Breast epithelium (tissue), 4 donors: ENCODE measurements around the gene ACTR1B. TPM values are rescaled to one million over a fixed set of nuclear protein-coding genes. Genes with fewer than 3 reads are reported as not detected.
"Not testable (repeated sequence)": the region's sequence is repeated elsewhere in the genome, so short reads cannot be mapped to it uniquely, and the experiment has no call there.

Source experiments
- DNase-seq, 2 donors: peaks; one replicate each; pipeline ENCODE4 v3.0.0-alpha.2; 2019; ENCODE audit warnings: low spot score in 2 of 2
- H3K27ac ChIP-seq, 2 donors: fragments of 200-600 bp; sonication (generic) in 1 of 2; one replicate each; pipeline ENCODE4 v1.5.1; 2016 to 2019; ENCODE audit warnings: mild to moderate bottlenecking in 1 of 2
- H3K27me3 ChIP-seq, 2 donors: fragments of 200-600 bp; sonication (generic) in 1 of 2; one replicate each; pipeline versions ENCODE4 v1.5.1 to v1.6.0; 2017 to 2019; ENCODE audit warnings: control low read depth in 1 of 2, mild to moderate bottlenecking in 1 of 2
- H3K36me3 ChIP-seq: fragments of 200-600 bp; one replicate; pipeline ENCODE4 v1.5.1; 2019
- H3K4me1 ChIP-seq, 2 donors: fragments of 200-600 bp; sonication (generic); one replicate each; pipeline ENCODE4 v1.5.1; 2016 to 2019; ENCODE audit warnings: control low read depth in 1 of 2
- H3K4me3 ChIP-seq, 3 donors: fragments of 200-600 bp; sonication (generic); 1 replicate in 2 of 3; 2 replicates in 1 of 3; pipeline ENCODE4 v1.5.1; 2016 to 2019; ENCODE audit warnings: mild to moderate bottlenecking in 3 of 3, moderate library complexity in 2 of 3
- H3K9me3 ChIP-seq, 2 donors: fragments of 200-600 bp; sonication (generic) in 1 of 2; one replicate each; pipeline ENCODE4 v1.5.1; 2016 to 2019; ENCODE audit warnings: control low read depth in 1 of 2
- POLR2A ChIP-seq: fragments of 450-650 bp; IDR thresholded peaks from one replicate; pipeline ENCODE4 v1.6.1; 2016; ENCODE audit warnings: antibody characterized with exemption, mild to moderate bottlenecking, moderate library complexity
- POLR2AphosphoS5 ChIP-seq, 3 donors: sonication (generic); formaldehyde crosslinking; IDR thresholded peaks; one replicate each; pipeline ENCODE4 v1.6.1; 2017; ENCODE audit warnings: antibody characterized with exemption in 3 of 3
- intact Hi-C: fragments of 100-400 bp; cut with DNase I; formaldehyde crosslinking; loops from one replicate; pipeline ENCODE4 v1.15.1; 2023; ENCODE audit warnings: low total_unique reads
- total RNA-seq, 3 donors: library from RNA; depleted of rRNA; stranded (reverse); fragments of >200 nt; gene quantifications; one replicate each; pipeline ENCODE4 v1.1.0, GENCODE V29; 2016
- TF ChIP-seq, protein P1 (sequence below), 3 donors: fragments of 450-650 bp; IDR thresholded peaks; one replicate each; pipeline ENCODE4 v1.5.1; 2016 to 2017; ENCODE audit warnings: antibody characterized with exemption in 3 of 3, mild to moderate bottlenecking in 3 of 3, moderate library complexity in 3 of 3

ACTR1B gene
- total RNA-seq, 3 donors from 2014 or later, result 59.6 to 74.6 (median 61.9) TPM

DNA sequence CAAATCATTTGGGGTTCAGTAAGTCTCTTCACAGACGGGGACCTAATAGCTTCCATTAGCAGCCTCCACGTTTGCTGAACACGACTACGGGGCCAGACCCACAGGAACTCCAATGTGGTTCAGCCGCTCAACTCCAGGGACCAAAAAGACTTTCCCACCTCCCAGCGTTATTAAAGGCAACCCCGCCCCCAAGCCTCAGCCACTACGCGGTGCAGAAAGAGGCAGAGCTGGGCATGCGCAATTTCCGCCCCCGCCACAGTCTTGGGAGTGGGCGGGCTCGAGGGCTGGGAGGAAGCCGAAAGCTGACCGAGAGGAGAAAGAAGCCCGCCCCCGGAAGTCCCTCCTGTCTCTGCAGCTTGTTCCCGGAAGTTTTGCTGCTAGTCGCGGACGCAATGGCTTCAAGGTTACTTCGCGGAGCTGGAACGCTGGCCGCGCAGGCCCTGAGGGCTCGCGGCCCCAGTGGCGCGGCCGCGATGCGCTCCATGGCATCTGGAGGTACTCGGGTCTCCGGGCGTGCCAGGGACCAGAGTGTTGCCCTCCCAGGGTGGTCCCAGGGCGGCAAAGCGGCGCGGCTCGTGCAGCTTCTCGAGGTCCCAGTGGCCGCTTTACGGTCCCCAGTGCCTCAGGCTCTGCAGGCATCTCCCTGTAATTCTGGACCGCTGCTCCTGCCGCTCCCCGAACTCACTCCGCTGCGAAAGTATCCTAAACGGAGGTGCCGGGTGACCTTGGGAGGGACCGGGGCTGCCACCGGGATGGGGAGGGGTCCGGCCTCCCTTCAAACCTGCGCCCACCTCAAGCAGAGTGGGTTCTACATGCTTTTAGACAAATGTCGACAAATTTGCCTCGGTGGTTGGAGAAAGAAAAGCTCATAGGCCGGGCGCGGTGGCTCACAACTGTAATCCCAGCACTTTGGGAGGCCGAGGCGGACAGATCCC, 17.9 kb downstream of the ACTR1B start, which contains the start of gene COX5B:
Gene COX5B, plus strand, starts transcription at position 368 of the 935 bp plus-strand sequence. Its CDS starts 25 bp downstream, at position 393.
- TF ChIP-seq POLR2A, result peak; percentile 79
- TF ChIP-seq POLR2AphosphoS5 (IDR thresholded peaks at IDR 0.05), result peak; percentile 56 to 89 (median 89)
- TF ChIP-seq, protein P1, sequence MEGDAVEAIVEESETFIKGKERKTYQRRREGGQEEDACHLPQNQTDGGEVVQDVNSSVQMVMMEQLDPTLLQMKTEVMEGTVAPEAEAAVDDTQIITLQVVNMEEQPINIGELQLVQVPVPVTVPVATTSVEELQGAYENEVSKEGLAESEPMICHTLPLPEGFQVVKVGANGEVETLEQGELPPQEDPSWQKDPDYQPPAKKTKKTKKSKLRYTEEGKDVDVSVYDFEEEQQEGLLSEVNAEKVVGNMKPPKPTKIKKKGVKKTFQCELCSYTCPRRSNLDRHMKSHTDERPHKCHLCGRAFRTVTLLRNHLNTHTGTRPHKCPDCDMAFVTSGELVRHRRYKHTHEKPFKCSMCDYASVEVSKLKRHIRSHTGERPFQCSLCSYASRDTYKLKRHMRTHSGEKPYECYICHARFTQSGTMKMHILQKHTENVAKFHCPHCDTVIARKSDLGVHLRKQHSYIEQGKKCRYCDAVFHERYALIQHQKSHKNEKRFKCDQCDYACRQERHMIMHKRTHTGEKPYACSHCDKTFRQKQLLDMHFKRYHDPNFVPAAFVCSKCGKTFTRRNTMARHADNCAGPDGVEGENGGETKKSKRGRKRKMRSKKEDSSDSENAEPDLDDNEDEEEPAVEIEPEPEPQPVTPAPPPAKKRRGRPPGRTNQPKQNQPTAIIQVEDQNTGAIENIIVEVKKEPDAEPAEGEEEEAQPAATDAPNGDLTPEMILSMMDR (IDR thresholded peaks at IDR 0.05), result peak in 1 of 3 donors; percentile 9
- peak; percentile 99 for DNase-seq
- peak within 1 kb of the TSS; percentile 95 to 99 for H3K27ac ChIP-seq
- peaks cover 0 to 5% of the 10 kb centered on the region in 2 donors for H3K4me1 ChIP-seq
- peak within 1 kb of the TSS; percentile 93 to 99 (median 97) for H3K4me3 ChIP-seq
- no peaks in the 10 kb centered on the region for H3K9me3 ChIP-seq
- H3K36me3 ChIP-seq, result no peaks in the 10 kb centered on the region
- intact Hi-C loops, result loop anchor here (10.0 kb wide), 1 partner anchor 829 kb away; no protein-coding TSS in a partner anchor
- H3K27me3 ChIP-seq, result no peaks in the 10 kb centered on the region

DNA sequence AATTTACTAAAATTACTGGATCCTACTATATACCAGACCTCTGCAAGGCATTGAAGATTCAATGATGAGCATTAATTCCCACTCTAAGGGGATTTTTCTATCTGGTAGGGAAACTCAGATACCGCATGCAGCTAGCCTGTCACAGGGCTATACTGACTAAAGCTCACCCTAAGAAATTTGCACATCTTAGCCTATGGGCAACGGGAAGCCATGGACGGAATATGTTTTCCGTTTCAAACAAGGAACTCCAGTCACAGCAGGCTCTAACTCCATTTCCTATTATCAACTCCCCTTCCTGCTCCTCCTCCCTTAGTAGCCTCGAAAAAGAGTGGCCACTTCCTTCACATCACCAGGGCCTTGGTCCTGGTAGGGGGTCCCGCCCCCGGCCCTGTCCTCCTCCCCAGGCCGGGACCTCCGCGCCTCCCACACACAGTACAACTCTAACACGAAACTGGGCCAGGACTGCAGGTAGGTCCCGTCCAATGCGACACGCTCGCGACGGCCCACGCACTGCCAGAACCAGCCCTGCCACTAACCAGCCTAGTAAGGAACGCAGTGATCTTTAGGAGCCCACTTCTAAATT, 18.6 kb downstream of the ACTR1B start:
- Histone ChIP-seq H3K27me3 (no peaks in the 10 kb centered on the region), H3K4me3 (peak overlapping the region; percentile 93 to 99 (median 97)), H3K27ac (peak overlapping the region; percentile 95 to 99), H3K4me1 (peaks cover 0 to 5% of the 10 kb centered on the region in 2 donors), H3K36me3 (no peaks in the 10 kb centered on the region), H3K9me3 (no peaks in the 10 kb centered on the region)
- intact Hi-C loops, result loop anchor here (10.0 kb wide), 1 partner anchor 830 kb away; no protein-coding TSS in a partner anchor
- DNase-seq, result no peak
- TF ChIP-seq POLR2A (no peak), POLR2AphosphoS5 (IDR thresholded peaks at IDR 0.05) (no peak)

DNA sequence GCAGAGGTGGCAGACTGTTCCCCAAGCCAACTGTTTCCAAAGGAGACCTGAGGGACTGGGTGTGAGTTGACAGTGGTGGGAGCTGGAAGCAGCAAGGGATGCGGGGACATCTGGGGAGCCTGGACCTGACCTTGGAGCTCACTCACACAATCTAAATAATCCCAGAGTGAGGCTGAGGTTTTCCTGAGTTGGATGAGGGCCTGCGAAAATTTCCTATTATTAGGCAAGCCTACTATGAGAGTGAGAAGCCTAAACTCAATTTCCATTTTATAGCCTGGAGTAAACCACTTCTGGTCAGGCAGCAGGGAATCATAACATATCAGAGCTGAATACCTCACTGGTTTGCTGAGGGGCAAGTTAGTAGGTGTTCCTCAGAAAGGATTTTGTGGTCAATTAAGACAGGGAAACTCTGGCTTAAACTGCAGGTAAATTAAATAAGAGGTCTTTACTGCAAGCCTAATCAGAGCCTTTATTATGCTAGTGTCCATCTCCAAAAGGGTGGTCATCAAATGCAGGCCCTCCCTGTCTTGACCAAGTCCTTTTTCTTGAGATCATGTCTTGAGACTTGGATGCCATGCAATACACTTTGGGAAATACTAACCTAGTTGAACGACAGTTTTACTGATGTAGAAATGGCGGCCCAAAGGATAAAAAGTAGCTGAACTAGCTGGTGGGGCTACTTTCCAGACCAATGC, 19.7 kb downstream of the ACTR1B start:
- H3K36me3 ChIP-seq, result no peaks in the 10 kb centered on the region
- H3K27ac ChIP-seq, result peak overlapping the region in 1 of 2 donors; percentile 95
- TF ChIP-seq POLR2AphosphoS5 (IDR thresholded peaks at IDR 0.05) (no peak), POLR2A (no peak)
- TF ChIP-seq, protein P1 (IDR thresholded peaks at IDR 0.05), result no peak
- peaks cover 0 to 5% of the 10 kb centered on the region in 2 donors for H3K4me1 ChIP-seq
- H3K9me3 ChIP-seq, result no peaks in the 10 kb centered on the region
- H3K27me3 ChIP-seq, result no peaks in the 10 kb centered on the region
- intact Hi-C loops, result loop anchor here (10.0 kb wide), 1 partner anchor 831 kb away; no protein-coding TSS in a partner anchor
- DNase-seq, result no peak
- H3K4me3 ChIP-seq, result no peak overlapping the region

DNA sequence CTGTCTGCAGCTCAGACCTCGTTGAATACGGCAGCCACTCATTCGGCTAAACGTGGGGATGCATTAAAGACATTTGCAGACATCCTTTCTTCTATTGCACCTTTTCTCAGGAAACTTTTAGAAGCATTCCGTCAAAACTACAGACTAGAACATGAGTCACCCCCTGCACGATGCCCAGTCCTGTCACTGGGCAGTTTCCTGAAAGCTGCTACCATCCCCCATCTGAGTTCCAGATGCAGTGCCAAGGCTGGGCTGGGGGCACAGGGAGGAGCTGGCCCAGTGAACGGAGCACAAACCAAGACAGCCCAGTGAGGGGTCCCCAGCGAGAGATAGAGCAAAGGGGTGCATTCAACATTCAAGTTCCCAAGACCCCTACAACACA, 37.8 kb downstream of the ACTR1B start:
- H3K27me3 ChIP-seq, H3K36me3 ChIP-seq, H3K4me3 ChIP-seq, DNase-seq, intact Hi-C loops, H3K27ac ChIP-seq, H3K4me1 ChIP-seq, H3K9me3 ChIP-seq: not testable (repeated sequence)

GRCh38 chr2:97625354-97626048, 38.3 kb downstream of the ACTR1B start:
- DNase-seq, intact Hi-C loops: not testable (repeated sequence)

DNA sequence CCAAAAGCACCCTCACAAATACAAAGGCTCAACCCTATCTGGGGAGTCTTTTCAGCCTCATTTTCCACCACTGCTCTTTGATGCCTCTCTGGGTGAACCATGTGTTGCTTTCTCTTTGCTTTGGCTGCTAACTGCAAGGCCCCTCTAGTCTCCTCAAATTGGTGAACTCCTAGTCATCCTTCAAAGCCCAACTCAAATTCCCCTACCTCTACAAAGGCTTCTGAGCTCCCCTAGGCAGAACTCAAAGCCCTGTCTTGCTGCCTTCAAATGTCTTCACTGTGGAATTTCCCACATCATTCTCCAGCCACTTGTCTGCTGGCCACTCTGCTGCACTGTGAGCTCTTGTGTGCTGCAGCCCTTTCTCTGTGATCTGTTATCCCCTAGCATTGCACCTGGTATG, 40.9 kb downstream of the ACTR1B start:
- DNase-seq, H3K4me1 ChIP-seq, intact Hi-C loops, H3K36me3 ChIP-seq, H3K27me3 ChIP-seq, H3K4me3 ChIP-seq, H3K27ac ChIP-seq, H3K9me3 ChIP-seq: not testable (repeated sequence)

More at GRCh38 chr2:97625354-97626048, 38.3 kb downstream of the ACTR1B start:
- H3K4me3 ChIP-seq, H3K9me3 ChIP-seq, H3K27me3 ChIP-seq, H3K36me3 ChIP-seq, H3K27ac ChIP-seq, H3K4me1 ChIP-seq: not testable (repeated sequence)

DNA sequence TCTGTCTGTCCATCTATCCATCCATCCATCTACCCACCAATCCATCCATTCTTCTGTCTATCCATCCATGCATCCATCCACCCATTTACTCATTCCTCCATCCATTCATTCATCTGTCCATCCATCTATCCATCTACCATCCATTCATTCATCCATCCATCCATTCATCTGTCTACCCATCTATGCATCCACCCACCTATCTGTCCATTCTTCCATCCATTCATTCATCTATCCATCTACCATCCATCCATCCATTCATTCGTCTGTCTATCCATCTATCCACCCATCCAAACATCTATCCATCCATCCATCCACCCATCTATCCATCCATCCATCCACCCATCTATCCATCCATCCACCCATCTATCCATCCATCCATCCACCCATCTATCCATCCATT, 43.4 kb downstream of the ACTR1B start:
- not testable (repeated sequence) for H3K36me3 ChIP-seq, DNase-seq, H3K27me3 ChIP-seq

DNA sequence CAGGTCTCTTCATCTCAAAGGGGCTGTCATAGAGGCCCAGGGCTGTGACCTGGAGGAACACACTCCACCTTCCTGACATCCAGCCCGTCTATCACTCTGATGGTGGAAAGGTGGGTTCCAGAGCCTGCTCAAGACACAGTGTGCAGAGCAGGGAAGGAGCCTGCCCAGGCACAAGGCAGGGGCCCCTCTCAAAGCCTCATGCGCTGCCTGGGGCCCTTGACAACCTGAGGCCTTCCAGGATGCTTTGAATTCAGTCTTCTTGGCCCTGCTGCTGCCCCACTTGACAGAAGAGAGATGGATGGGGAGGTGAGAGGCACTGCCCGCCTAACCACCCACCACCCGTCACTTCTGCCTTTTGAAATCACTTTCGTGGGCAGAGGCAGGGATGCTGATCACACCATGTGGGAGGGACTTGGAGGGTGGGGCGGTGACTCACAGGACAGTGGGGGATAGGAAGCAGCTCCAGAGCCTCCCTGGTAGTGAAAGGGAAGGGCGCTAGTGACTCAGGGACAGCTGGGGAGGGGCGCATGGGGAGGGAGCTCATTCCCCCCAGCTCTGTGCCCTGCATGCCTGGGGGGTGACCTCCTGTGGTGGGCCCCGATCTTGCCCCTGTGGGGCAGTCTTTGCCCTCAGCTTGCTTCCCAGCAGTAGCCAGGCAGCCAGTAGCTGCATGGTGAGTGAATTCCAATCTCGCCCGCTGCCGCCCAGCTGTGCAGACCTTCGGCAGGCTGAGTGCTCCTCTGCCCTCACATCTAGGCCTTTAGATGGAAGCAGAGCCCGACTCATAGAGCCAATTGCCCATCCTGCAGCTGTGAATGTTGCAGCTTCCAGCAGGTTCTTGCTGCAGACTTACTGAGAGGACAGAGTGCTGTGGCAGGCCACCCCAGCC, 44.7 kb downstream of the ACTR1B start:
- DNase-seq, H3K4me1 ChIP-seq, H3K9me3 ChIP-seq, H3K27ac ChIP-seq, H3K27me3 ChIP-seq, H3K4me3 ChIP-seq, H3K36me3 ChIP-seq, intact Hi-C loops: not testable (repeated sequence)

More for the DNA sequence above, 43.4 kb downstream of the ACTR1B start:
- H3K4me1 ChIP-seq, H3K9me3 ChIP-seq, H3K27ac ChIP-seq, intact Hi-C loops, H3K4me3 ChIP-seq: not testable (repeated sequence)
